Natural killer cell treated with Interleukin-12 subunit alpha and Interleukin-12 subunit beta and Interleukin-15 and Interleukin-18, amount 100 ng/mL, for 72 hours (primary cell): ENCODE data around the gene DDI2. TPM values are rescaled to one million over a fixed set of nuclear protein-coding genes. Genes with fewer than 3 reads are reported as not detected.
"Not testable (repeated sequence)": the region's sequence is repeated elsewhere in the genome, so short reads cannot be mapped to it uniquely, and the experiment has no call there.

Experiments used
- ATAC-seq, 2 donors: fragments of 150-1000 bp; cut with Tn5 transposase in 1 of 2; sonication (Bioruptor Pico), chemical (Tn5 transposase) in 1 of 2; 2 replicates each; pipeline ENCODE4 v1.10.0; 2021
- DNase-seq: peaks from one replicate; pipeline ENCODE4 v3.0.0; 2022; ENCODE audit warnings: low spot score
- H3K27ac Mint-ChIP-seq, 2 donors: 1 replicate in 1 of 2; 2 replicates in 1 of 2; pipeline ENCODE4 v1.8.0; 2022; ENCODE audit warnings: mixed read lengths in 2 of 2, mild to moderate bottlenecking in 1 of 2, moderate library complexity in 1 of 2
- H3K27me3 Mint-ChIP-seq, 2 donors: 1 replicate in 1 of 2; 2 replicates in 1 of 2; pipeline ENCODE4 v1.8.0; 2022; ENCODE audit warnings: mixed read lengths in 2 of 2
- H3K36me3 Mint-ChIP-seq: one replicate; pipeline ENCODE4 v1.8.0; 2022; ENCODE audit warnings: mixed read lengths
- H3K4me1 Mint-ChIP-seq, 2 donors: 1 replicate in 1 of 2; 2 replicates in 1 of 2; pipeline ENCODE4 v1.8.0; 2022; ENCODE audit warnings: low read depth in 2 of 2, mixed read lengths in 2 of 2, mild to moderate bottlenecking in 1 of 2
- H3K4me3 Mint-ChIP-seq: one replicate; pipeline ENCODE4 v1.8.0; 2022; ENCODE audit warnings: mixed read lengths
- H3K9me3 Mint-ChIP-seq: 2 replicates; pipeline ENCODE4 v1.8.0; 2022; ENCODE audit warnings: mixed read lengths
- total RNA-seq, 2 donors: library from RNA; stranded (reverse); gene quantifications; one replicate each; pipeline ENCODE4 v1.2.3, GENCODE V29; 2022

DDI2 gene
- total RNA-seq, 2 donors from 2014 or later: 35.0 to 55.4 TPM

DNA sequence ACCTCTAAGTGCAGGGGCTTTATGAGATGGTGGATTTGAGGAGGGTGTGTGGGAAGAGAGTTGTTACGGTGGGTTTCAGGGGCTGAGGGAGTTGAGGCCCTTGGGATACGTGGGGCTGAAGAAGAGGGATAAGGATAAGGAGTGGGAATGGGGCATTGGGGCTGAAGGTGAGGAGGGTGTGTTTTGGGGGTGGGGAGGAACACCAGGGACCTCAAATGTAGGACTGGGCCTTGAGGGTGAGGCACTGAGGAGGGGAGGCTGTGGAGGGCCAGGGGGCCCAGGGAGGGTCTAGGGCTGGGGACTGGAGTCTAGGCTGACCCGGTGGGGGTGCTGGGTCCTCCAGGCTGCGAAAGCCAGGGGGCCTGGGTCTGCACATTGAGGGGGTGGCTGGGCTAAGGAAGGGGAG is 65.7 kb downstream of the DDI2 start:
- no peak for ATAC-seq
- Mint-ChIP-seq H3K9me3 (no peaks in the 10 kb centered on the region), H3K36me3 (no peaks in the 10 kb centered on the region), H3K4me3 (peak overlapping the region; percentile 79), H3K27ac (peak overlapping the region; percentile 77 to 89), H3K27me3 (peaks cover 0 to 2% of the 10 kb centered on the region in 2 donors), H3K4me1 (peaks cover 24 to 27% of the 10 kb centered on the region in 2 donors)
- no peak for DNase-seq

DNA sequence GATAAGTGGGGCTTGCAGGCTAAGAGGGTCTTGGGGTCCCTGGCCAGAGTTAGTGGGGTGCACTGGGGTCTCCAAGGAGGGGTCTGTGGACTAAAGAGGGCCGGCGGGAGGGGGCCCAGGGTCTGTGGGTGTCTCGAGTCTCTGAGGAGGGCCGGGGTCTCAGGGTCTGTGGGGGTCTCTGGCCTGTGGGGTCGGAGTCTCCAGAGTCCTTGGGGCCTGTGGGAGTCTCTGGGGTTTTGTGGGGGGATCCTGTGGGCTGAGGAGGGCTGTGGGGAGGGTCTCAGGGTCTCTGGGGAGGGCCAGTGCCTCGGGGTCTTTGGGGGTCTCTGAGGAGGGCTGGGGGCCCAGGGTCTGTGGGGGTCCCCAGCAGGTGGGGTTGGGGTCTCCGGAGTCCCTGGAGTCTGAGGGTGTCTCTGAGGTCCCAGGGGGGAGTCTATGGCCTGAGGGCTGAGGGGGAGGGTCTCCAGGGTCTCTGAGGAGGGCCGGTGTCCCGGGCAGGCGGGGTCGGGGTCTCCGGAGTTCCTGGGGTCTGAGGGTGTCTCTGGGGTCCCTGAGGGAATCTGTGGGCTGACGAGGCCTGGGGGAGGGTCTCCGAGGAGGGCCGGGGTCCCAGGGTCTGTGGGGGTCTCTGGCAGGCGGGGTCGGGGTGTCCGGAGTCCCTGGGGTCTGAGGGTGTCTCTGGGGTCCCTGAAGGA is 66.2 kb downstream of the DDI2 start:
- ATAC-seq: no peak
- Mint-ChIP-seq H3K4me1 (peaks cover 27 to 30% of the 10 kb centered on the region in 2 donors), H3K4me3 (peak overlapping the region; percentile 79), H3K9me3 (no peaks in the 10 kb centered on the region), H3K27ac (peak overlapping the region; percentile 77 to 89), H3K27me3 (peaks cover 0 to 2% of the 10 kb centered on the region in 2 donors), H3K36me3 (no peaks in the 10 kb centered on the region)
- DNase-seq: no peak

DNA sequence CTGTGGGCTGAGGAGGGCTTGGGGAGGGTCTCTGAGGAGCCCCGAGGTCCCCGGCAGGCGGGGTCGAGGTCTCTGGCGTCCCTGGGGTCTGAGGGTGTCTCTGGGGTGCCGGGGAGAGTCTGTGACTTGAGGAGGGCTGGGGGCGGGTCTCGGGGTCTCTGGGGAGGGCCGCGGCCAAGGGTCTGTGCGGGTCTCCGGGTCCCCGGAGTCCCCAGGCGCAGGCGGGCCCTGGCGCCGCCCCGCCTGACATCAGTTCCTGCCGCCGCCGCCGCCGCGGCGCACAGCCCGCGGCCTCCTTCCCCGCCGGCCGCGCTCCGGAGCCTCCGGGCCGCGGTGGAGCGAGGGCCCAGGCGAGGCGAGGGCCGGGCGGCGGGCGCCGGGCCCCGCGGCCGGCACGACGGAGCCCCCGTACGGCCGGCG is 66.8 kb downstream of the DDI2 start, which contains the start of gene PLEKHM2:
Gene PLEKHM2 (plus strand): TSS at position 279 of the 420 bp plus-strand sequence. CDS start 239 bp downstream, outside the sequence.
- Mint-ChIP-seq H3K4me1 (peaks cover 27 to 30% of the 10 kb centered on the region in 2 donors), H3K27me3 (peaks cover 0 to 2% of the 10 kb centered on the region in 2 donors)

DNA sequence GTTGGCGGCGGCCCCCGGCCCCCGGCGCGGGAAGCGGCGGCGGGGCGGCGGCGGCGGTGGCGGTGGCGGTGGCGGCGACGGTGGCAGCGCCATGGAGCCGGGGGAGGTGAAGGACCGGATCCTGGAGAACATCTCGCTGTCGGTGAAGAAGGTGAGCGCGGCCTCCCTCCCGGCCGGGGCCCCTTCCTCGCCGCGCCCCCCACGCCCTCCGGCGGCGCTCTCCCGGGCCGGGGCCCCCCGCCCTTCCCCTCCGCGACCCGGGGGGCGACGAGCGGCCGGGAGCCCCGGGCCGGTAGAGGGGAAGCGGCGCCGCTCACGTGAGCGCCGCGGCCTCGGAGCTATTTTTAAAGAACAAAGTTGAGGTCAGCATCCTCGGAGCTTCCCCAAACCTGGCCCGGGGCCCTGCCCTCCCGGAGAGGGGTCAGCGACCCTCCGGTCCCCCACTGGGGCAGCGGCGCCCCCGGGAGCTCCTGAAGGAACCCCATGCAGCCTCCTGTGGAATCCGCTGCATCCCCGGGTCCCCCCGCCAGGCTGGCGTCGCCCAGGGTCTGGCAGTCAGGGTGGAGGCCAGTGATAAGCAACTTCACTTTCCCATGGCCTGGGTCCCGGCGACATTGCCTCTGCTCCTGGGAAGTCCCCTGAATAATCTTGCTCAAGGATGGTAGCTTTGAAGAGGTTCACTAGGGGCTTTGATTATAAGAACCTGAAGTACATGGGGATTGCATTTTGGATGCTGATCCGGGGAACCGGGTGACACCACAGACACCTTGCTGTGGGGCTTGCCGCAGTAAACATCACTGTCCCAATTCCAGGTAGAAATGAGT is 67.4 kb downstream of the DDI2 start:
- peak overlapping the region; percentile 85 for H3K4me3 Mint-ChIP-seq
- ATAC-seq (peak; percentile 58 to 62), DNase-seq (no peak)
- H3K27me3 Mint-ChIP-seq: peaks cover 0 to under 1% of the 10 kb centered on the region in 2 donors
- H3K9me3 Mint-ChIP-seq: no peaks in the 10 kb centered on the region
- H3K27ac Mint-ChIP-seq: peak overlapping the region; percentile 69 to 86
- H3K4me1 Mint-ChIP-seq: peaks cover 27 to 30% of the 10 kb centered on the region in 2 donors
- no peaks in the 10 kb centered on the region for H3K36me3 Mint-ChIP-seq

More for the DNA sequence above, 66.8 kb downstream of the DDI2 start, which contains the start of gene PLEKHM2:
- Mint-ChIP-seq H3K36me3 (no peaks in the 10 kb centered on the region), H3K27ac (peak within 1 kb of the TSS; percentile 77 to 89), H3K4me3 (peak within 1 kb of the TSS; percentile 85), H3K9me3 (no peaks in the 10 kb centered on the region)
- ATAC-seq (peak; percentile 87 to 90), DNase-seq (no peak)

DNA sequence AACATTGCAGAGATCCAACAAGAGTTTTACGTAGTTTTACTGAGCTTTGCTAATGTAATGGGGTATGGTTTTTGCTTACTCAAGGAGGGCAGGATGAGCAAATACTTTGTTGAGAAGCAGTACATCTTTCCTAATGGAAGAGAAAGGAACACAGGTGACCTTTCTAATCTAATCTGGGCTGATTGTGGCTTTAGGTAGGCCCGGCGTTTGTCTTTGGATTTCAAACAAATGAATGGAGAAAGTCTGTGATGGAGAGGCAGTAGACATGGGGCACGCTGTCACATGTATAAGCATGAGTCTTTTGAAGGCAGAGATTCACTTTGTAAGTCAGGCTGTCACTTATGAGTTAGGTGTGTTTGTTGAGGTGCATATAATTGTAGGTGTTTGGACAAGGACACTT is 68.6 kb downstream of the DDI2 start:
- Mint-ChIP-seq H3K27ac (peak overlapping the region; percentile 69 to 86), H3K4me1 (peaks cover 27 to 32% of the 10 kb centered on the region in 2 donors), H3K36me3 (no peaks in the 10 kb centered on the region), H3K4me3 (peak overlapping the region; percentile 85), H3K9me3 (no peaks in the 10 kb centered on the region), H3K27me3 (no peaks in the 10 kb centered on the region)
- DNase-seq (no peak), ATAC-seq (no peak)

DNA sequence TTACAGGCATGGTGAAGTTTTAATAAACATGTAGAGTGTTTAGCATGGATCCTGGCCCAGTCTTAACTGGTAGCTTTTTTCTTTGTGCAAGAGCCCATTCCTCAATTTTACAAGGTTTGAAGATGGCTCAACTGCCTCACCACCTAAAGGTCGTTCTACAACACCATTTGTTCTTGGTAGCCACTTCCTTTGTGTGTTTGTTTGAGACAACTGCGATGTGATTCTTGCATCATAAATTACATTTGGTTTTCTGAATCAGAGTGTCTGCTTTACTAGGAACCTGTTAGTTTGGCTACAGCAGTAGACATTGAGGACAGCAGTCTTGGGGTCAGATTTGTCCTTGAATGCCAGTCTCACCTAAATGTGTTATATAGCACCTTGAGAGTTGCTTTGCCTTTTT is 70.2 kb downstream of the DDI2 start:
- peak overlapping the region; percentile 31 to 68 for H3K27ac Mint-ChIP-seq
- DNase-seq: no peak
- H3K4me1 Mint-ChIP-seq: peaks cover 27 to 31% of the 10 kb centered on the region in 2 donors
- peak in 1 of 2 donors; percentile 3 for ATAC-seq
- no peaks in the 10 kb centered on the region for H3K9me3 Mint-ChIP-seq
- H3K27me3 Mint-ChIP-seq: no peaks in the 10 kb centered on the region
- H3K36me3 Mint-ChIP-seq: no peaks in the 10 kb centered on the region
- H3K4me3 Mint-ChIP-seq: peak overlapping the region; percentile 34

DNA sequence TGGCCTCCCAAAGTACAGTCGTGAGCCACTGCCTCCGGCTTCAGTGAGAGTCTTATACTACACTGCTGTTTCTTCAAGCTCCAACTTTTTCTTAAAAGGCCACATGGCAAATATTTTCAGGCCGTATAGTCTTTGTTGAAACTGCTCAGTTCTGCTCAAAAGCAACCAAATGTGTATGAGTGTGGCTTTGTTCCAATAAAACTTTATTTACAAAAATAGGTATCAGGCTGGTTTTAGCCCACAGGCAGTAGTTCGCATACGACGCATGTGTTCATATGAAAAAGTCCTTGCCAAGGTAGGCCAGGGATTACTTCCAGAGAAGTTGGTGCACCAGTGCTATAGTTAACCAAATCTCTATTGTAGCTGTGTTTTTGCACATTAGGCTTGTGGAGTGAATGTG is 73.1 kb downstream of the DDI2 start:
- Mint-ChIP-seq H3K27me3 (no peaks in the 10 kb centered on the region), H3K27ac (no peak overlapping the region), H3K4me1 (peaks cover 17 to 27% of the 10 kb centered on the region in 2 donors), H3K4me3 (no peak overlapping the region), H3K36me3 (no peaks in the 10 kb centered on the region), H3K9me3 (no peaks in the 10 kb centered on the region)
- DNase-seq (no peak), ATAC-seq (no peak)

DNA sequence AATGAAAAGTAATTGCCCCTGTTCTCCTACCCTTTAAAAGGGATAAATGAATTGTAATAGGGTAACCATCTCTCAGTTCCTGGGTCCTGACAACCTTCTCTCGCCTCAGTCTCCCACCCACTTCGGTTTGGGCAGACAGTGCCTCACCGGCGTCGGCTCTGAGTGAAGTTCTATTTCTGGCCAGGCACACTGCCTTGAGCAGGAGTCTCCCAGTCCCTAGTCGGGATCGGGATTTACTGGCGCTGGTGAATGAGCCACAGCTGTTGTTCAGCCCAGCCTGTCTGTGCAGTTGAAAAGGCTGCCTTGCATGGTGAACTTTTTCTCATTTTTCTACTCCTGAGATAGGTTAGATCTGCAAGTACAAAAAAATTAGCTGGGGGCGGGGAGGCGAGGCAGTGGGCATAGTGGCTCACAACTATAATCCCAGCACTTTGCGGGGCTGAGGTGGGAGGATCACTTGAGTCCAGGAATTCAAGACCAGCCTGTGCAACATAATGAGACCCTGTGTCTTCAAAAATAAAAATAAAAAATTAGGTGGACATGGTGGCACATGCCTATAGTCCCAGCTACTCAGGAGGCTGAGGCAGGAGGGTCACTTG is 74.3 kb downstream of the DDI2 start:
- H3K4me3 Mint-ChIP-seq: no peak overlapping the region
- no peaks in the 10 kb centered on the region for H3K27me3 Mint-ChIP-seq
- H3K9me3 Mint-ChIP-seq: no peaks in the 10 kb centered on the region
- H3K27ac Mint-ChIP-seq: no peak overlapping the region
- DNase-seq (no peak), ATAC-seq (no peak)
- H3K36me3 Mint-ChIP-seq: no peaks in the 10 kb centered on the region
- H3K4me1 Mint-ChIP-seq: peaks cover 11 to 24% of the 10 kb centered on the region in 2 donors

DNA sequence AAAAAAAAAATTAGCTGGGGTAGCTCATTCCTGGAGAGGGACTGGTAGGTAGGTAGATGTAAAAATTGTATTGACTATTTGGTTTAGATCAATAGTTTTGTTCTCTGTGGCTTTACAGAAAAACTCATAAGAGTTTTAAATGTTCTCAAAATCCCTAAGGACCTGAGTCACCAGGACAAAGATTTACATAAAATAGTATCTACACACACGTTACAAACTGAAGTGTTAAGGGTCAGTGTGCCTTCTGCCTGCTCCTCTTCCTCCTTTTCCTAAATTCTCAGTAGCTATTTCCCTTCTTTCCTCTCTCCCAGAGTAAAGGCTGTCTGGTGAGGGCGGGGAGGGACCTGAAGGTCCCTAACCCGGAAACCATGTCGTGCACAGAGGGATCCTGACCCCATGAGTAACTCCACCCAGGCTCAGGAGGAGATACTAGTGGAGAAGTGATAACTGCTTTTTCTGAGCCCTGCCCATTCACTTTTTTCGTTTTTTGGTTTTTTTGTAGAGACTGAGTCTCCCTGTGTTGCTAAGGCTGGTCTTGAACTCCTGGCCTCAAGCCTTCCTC is 74.9 kb downstream of the DDI2 start:
- Mint-ChIP-seq H3K27ac (peak overlapping the region in 1 of 2 donors; percentile 71), H3K4me1 (peaks cover 18 to 30% of the 10 kb centered on the region in 2 donors), H3K4me3 (no peak overlapping the region), H3K9me3 (no peaks in the 10 kb centered on the region), H3K36me3 (no peaks in the 10 kb centered on the region), H3K27me3 (no peaks in the 10 kb centered on the region)
- ATAC-seq: no peak
- DNase-seq: no peak

DNA sequence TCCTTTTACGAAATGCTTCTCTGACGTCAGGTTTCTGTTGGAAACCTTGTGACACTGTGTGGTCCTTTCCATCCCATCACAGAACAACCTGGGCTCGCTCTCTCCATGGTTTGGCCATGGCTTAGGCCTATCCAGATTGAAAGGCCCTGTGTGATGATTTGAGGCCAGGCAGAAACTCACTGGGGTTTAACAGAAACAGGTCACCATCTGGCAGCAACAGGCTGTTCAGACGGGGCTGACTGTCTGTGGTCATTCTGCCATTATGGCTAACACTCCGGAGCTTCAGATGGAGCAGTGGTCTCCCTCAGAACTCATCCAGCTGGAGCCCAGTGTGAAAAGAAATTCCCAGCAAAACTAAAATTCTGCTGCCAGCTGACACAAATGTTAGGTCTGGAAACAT is 76.1 kb downstream of the DDI2 start:
- H3K27me3 Mint-ChIP-seq: no peaks in the 10 kb centered on the region
- no peaks in the 10 kb centered on the region for H3K36me3 Mint-ChIP-seq
- no peaks in the 10 kb centered on the region for H3K9me3 Mint-ChIP-seq
- ATAC-seq: no peak
- H3K27ac Mint-ChIP-seq: no peak overlapping the region
- peaks cover 12 to 25% of the 10 kb centered on the region in 2 donors for H3K4me1 Mint-ChIP-seq
- no peak for DNase-seq
- H3K4me3 Mint-ChIP-seq: no peak overlapping the region

GRCh38 chr1:15696956-15697521 is 79.8 kb downstream of the DDI2 start:
- no peaks in the 10 kb centered on the region for H3K27me3 Mint-ChIP-seq
- H3K36me3 Mint-ChIP-seq: no peaks in the 10 kb centered on the region
- DNase-seq (no peak), ATAC-seq (peak; percentile 64 to 74)
- peak overlapping the region; percentile 70 for H3K4me3 Mint-ChIP-seq
- peaks cover 12 to 29% of the 10 kb centered on the region in 2 donors for H3K4me1 Mint-ChIP-seq
- peak overlapping the region; percentile 79 to 94 for H3K27ac Mint-ChIP-seq
- H3K9me3 Mint-ChIP-seq: no peaks in the 10 kb centered on the region

- no peaks in the 10 kb centered on the region for H3K27me3 Mint-ChIP-seq
- H3K9me3 Mint-ChIP-seq: no peaks in the 10 kb centered on the region
- H3K4me3 Mint-ChIP-seq: no peak overlapping the region
- ATAC-seq (no peak), DNase-seq (no peak)
- no peak overlapping the region for H3K27ac Mint-ChIP-seq
- peaks cover 12 to 26% of the 10 kb centered on the region in 2 donors for H3K4me1 Mint-ChIP-seq
- H3K36me3 Mint-ChIP-seq: no peaks in the 10 kb centered on the region
Measured at GRCh38 chr1:15698201-15698600, 80.9 kb downstream of the DDI2 start.

DNA sequence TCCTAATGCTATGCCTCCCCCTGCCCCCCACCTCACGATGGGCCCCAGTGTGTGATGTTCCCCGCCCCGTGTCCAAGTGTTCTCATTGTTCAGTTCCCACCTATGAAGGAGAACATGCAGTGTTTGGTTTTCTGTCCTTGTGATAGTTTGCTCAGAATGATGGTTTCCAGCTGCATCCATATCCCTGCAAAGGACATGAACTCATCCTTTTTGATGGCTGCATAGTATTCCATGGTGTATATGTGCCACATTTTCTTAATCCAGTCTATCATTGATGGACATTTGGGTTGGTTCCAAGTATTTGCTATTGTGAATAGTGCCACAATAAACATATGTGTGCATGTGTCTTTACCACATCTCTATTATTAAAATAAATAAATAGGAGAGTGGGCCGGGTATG is 82.1 kb downstream of the DDI2 start:
- H3K4me1 Mint-ChIP-seq: peaks cover 12 to 33% of the 10 kb centered on the region in 2 donors
- DNase-seq, H3K9me3 Mint-ChIP-seq, H3K4me3 Mint-ChIP-seq, ATAC-seq, H3K27ac Mint-ChIP-seq, H3K27me3 Mint-ChIP-seq, H3K36me3 Mint-ChIP-seq: not testable (repeated sequence)
